Activated CD4-positive, alpha-beta T cell treated with anti-CD3 and anti-CD28 coated beads, Interleukin-2, Interleukin-6, amounts not matched to agents 100 ng/mL and 50 ng/mL, durations not matched to agents 16 hours and 8 hours (primary cell): Measurements from ENCODE around the gene FADS2.

Experiments used
- DNase-seq: peaks from one replicate; pipeline ENCODE4 v3.0.0-alpha.2; 2020

FADS2 gene

GRCh38 chr11:61827571-61828378 lies at the start of gene FADS2:
Gene FADS2 (plus strand): TSS chr11:61828300. CDS start chr11:61828391, 91 bp downstream.
- peak; percentile 98 for DNase-seq

GRCh38 chr11:61778357-61778886 lies 49.7 kb upstream of the FADS2 start:
- DNase-seq = no peak

- no peak for DNase-seq
Measured at GRCh38 chr11:61778920-61779650, 49.0 kb upstream of the FADS2 start.

- no peak for DNase-seq
Measured at GRCh38 chr11:61779666-61780525, 48.2 kb upstream of the FADS2 start.

GRCh38 chr11:61780581-61781162 lies 47.4 kb upstream of the FADS2 start:
- DNase-seq = no peak

- no peak for DNase-seq
Measured at GRCh38 chr11:61781585-61781984, 46.5 kb upstream of the FADS2 start.

- DNase-seq = no peak
Measured at GRCh38 chr11:61782299-61782698, 45.8 kb upstream of the FADS2 start.

- DNase-seq = no peak
Measured at GRCh38 chr11:61782841-61783240, 45.3 kb upstream of the FADS2 start.

GRCh38 chr11:61783717-61784505 lies 44.2 kb upstream of the FADS2 start:
- no peak for DNase-seq

- DNase-seq = no peak
Measured at GRCh38 chr11:61784506-61784805, 43.6 kb upstream of the FADS2 start.

- DNase-seq = no peak
Measured at GRCh38 chr11:61785837-61786402, 42.2 kb upstream of the FADS2 start.

GRCh38 chr11:61787928-61788491 lies 40.1 kb upstream of the FADS2 start:
- DNase-seq = peak; percentile 37

GRCh38 chr11:61791737-61792309 lies 36.3 kb upstream of the FADS2 start:
- DNase-seq = peak; percentile 61

- DNase-seq = peak; percentile 92
Measured at GRCh38 chr11:61792310-61793082, 35.6 kb upstream of the FADS2 start, which contains the start of the genes FEN1 and TMEM258. Gene FEN1 (plus strand): TSS chr11:61792911. CDS start chr11:61795362, 2,451 bp downstream. Gene TMEM258 (minus strand): TSS chr11:61792599. CDS start chr11:61792558, 41 bp downstream.

GRCh38 chr11:61793083-61793828 lies 34.8 kb upstream of the FADS2 start:
- no peak for DNase-seq

GRCh38 chr11:61793829-61794204 lies 34.3 kb upstream of the FADS2 start:
- DNase-seq = no peak

GRCh38 chr11:61794579-61794978 lies 33.5 kb upstream of the FADS2 start:
- no peak for DNase-seq

GRCh38 chr11:61795459-61795858 lies 32.6 kb upstream of the FADS2 start:
- no peak for DNase-seq
